ENCODE measurements around the gene TGFBRAP1.
"Not testable (repeated sequence)": the region's sequence is repeated elsewhere in the genome, so short reads cannot be mapped to it uniquely, and the experiment has no call there.

TGFBRAP1 gene

DNA sequence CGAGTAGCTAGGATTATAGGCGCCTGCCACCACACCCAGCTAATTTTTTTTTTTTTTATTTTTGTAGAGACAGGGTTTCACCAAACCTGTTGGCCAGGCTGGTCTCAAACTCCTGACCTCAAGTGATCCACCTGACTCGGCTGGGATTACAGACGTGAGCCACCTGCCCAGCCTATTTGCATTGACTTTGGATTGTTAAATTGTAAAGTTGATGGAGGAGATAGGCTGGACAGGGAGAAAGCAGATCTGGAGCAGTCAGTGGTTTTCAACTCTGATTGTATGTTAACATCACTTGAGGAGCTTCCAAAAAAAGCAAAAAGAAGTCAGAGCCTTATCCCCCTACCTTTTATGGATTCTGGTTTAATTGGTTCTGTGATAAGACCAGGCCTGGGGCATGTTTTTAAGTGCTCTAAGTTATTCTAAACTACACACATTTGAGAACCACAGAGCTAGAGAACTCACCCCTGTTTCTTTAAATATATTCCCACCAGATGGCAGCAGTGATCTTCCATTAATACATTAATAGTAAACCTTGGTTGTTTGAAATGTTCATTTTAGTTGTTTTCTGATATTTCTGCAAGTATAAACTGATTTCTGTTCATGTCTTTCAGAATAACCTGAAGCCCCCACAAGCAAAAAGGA, 15.3 kb upstream of the TGFBRAP1 start:
- DNase-seq: peak; percentile 24

DNA sequence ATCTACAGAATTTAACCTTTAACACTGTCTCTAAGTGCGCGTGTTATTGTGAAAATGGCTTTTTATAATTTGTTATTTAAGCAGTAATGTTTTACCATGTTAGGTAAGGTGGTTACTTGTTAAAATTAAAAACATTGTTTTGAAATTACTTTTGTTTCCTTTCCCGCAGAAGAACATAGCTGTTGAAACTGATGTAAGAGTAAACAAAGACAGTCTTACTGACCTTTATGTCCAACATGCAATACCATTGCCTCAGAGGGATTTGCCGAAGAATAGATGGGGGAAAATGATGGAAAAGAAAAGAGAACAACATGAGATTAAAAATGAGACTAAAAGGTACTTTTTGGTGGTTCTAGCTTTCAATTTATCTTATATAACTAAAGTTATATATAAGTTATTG, 9.9 kb upstream of the TGFBRAP1 start:
- DNase-seq: no peak

DNA sequence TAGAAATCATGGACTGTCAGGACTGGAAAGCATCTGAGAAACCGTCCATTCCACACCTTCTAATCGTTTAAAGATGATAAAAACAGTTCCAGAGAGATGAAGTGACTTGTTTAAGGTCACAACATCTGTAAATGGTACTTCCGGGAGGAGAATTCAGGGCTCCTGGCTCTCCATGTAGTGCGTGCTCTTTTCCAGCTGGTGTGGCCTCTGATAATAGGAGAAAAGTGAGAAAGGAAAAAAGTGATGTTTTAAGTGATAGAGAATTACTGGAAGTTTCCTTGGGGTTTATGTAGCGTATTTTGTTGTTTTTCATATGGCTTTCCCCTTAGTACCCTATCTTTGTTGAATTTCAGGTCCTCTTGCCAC, 8.5 kb upstream of the TGFBRAP1 start:
- DNase-seq: no peak

DNA sequence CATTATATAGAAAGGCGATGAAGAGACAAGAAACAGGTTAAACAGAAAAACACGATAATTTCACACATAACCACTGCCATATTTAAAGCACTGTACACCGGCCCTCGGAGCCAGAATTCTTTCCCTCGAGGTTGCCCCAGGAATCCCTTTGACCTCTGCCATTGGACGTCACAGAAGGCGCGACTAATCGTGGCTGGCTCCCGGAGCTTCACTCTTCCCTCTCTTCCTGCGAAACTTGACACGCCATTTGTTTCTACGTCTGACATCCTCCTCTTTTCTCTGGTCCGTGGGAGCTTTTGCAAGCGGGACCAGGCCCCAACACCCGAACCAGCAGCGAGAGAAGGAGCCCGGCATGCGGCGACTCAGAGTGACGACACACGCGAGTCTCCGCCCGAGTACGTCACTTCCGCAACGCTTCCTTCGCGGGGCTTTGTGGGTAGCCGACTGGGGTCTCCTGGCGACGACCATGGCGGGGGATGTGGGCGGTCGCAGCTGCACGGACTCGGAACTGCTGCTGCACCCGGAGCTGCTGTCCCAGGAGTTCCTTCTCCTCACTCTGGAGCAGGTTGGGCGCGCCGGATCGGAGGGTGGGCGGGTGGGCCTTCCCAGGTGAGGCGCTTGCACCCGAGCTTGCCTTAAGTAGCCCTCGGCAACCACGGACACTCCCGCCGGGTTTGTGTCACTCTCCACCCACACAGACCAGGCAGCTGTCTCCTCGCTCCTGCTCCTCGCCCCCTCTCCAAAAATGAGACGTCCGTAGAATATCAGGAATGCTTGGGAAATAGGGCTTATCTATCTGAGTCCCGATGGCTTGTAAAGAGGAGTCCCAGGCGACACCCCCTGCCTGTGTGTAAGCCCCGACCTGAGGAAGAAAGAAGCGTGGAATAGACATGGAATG, 7.8 kb upstream of the TGFBRAP1 start, which contains the start of gene C2orf49:
Gene C2orf49 (plus strand): TSS at position 419 of the 898 bp plus-strand sequence. CDS start 48 bp downstream, at position 467.
- peak; percentile 84 for DNase-seq

DNA sequence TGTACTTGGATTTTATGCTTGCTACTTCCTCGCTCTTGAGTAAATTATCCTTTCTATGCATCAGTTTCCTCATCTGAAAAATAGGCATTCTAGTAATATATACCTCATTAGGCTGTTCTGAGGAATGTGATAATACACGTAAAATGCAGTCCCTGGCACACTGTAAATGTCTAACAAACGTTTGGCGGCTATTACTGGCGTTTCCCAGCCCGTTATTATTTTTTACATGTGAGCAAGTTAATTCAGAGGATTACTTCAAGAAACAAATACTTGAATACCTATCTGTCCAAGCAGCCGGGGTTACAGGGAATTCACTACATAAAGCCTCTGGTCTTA, 7.2 kb upstream of the TGFBRAP1 start:
- DNase-seq: no peak

DNA sequence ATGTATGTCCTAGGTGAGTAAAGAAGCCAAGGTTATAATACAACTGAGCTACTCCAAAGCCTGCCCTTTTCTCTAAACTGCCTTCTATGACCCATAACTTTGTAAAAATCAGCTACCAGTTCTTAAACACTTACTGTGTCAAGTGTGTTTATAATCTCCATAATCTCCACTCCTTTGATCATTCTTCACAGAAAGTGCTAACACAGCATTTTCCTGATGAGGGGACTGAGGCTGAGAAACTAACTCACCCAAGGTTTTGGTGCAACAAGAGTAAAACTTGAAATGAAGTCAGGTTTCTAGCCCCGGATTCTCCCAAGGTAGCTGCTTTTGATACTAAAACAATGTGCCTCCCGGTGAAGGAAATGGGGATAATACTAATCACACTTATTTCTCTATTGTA, 5.9 kb upstream of the TGFBRAP1 start:
- no peak for DNase-seq

DNA sequence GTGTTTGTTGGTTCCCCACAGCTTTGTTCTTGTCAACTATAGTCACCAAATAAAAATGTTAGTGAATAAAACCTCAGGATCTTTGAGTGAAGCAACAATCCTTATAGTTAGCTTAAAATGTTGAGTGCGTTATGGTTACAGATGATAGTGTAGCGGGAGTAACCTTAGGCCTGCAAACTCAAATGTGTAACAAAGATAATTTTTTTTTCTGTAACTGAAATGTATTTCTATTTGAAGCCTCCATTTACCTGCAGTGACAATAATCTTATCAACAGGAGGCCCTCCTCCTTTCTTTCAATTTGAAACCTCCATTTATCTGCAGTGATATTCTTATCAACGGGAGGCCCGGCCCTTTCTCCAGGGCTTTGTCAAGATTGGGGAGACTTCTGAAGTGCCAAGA, 4.7 kb upstream of the TGFBRAP1 start:
- no peak for DNase-seq

DNA sequence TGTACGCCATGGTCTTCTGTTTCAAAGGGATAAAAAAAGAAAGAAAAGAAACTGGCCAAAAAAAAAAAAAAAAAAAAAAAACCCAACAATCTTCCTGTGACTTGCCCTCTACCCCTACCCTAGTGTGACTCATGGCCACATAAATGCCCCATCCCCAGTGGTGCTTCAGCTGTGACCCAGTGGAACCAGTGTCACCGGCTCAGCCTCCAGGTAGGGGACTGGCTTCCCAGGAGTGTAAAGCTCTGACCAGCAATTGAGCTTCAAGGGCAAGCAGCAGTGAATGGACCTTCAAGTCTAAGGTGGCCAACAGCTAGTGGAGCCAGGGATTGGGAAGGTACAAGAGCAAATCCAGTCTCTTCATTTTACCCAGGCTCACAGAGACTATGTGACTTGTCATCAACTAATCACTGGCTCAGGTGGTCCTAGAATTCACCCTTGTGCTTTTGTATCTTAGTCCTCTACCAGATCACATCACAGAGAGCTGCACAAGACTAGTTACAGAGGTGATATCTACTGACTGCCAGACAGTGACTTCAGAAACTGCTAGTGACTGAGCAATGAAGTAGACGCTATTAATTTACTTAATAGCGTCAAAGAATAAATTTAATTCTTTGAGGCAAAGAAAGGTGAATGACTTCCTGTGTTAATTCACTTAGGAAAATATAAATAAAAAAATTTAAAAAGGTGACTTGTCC, 1.3 kb upstream of the TGFBRAP1 start:
- DNase-seq: no peak

DNA sequence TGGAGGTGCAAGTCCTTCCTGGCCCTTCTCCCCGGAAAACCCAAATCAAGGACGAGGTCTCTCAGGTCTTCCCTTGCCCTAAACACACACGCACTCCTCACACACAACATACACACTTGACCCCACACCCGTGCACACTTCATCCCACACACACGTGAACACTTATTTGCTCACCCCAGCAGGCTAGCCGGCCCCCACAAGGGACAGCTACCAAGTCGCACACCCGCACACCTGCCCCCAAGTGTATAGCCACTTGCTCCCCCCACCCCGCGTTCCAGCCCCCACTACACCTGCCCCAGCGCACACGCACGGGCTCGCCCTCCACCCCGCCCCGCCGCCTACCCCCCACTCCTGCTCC, 359 bp downstream of the TGFBRAP1 start:
- DNase-seq: no peak

DNA sequence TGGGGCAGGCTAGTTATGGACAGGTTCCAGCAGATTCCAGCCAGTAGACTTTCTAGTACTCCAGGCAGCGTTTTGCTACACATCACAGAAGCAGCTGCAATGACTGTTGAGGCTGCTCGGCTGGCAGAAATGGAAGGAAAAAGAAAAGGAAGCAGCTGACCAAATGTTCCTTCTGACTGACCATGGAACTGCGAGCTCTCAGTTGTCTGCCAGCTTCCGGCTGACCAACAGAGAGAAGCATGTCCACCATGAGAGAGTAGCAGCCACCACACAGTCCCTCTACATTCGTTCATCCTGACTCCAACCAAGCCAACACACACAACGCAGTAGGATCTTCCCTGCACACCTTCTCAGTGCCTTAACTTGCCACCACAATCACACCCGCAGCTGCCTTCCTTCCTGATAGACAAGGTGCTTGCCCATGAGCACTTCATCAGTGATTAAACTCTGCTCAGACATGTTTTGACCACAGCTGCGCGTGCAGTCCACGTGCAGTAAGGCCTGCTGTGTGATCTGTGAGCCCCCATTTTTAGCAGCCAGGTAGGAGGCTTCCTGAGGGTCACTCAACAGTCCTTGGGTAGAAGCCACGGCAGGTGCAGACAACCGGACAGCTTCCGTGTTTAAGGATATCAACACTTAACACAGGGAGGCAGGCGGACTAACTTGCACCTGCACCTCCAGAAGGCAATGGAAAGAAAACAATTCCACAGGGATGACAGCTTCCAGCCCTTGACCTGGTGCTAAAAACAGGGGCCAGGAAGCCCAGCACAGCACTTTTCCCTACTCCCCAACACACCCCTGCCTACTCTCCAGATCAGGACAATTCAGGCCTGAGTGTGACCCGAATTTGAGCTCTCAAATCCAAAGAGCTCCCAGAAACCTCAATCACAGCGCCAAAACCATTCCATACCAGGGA, 996 bp downstream of the TGFBRAP1 start:
- DNase-seq: peak; percentile 26

DNA sequence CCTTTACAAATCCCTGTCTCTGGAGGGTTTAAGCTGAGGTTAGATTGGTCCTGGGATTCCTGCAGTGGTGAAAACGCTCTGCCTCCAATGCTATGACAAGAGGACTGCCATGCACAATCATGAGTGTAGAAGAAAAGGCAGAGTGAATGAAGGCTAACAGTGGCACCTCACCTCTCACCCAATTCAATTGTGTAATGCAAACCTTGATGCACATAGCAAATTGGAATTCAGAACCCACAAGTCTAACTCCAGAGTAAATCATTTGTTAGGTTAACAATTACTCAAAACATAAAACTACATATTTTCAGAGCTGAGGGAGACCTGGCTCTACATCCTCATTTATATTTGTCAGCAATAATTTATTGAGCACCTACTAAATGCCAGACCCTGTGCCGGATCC, 1.8 kb downstream of the TGFBRAP1 start:
- DNase-seq: no peak

DNA sequence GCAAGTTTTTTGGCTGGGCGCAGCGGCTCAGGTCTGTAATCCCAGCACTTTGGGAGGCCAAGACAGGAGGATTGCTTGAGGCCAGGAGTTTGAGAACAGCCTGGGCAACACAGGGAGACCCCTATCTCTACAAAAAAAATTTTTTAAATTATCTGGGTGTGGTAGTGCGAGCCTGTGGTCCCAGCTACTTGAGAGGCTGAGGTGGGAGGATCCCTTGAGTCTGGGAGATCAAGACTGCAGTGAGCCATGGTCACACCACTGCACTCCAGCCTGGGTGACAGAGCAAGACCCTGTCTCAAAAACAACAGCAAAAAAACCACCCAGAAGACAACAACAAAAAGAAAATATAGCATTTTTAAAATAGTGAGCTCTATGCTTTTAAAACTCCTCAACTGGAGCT, 2.3 kb downstream of the TGFBRAP1 start:
- DNase-seq: not testable (repeated sequence)

DNA sequence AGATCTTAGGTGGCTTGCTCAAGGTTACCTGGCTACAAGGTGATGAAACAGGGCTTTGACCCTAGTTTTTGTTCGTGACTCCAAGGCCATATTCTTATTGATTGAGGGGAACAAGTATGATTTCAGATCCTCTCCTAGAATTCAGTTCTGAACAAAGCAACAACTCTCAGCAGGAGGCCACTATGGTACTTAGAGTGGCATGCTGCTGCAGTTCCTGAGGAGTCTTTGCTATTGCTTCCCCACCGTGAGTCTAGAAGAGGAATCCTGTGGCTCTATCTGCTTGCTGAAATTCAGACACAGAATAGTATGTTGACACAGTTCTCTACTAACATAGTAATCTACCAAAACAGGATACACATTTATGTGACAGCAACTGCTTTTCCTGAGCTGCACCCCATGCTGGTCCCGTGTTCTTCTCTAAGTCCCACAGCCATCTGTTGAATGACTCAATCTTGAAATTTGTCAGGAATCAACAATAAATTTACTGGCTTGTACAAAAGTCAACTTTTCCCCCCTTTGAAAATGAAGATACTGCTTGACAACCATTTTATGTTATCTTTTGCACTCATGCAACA, 4.1 kb downstream of the TGFBRAP1 start:
- DNase-seq: no peak

DNA sequence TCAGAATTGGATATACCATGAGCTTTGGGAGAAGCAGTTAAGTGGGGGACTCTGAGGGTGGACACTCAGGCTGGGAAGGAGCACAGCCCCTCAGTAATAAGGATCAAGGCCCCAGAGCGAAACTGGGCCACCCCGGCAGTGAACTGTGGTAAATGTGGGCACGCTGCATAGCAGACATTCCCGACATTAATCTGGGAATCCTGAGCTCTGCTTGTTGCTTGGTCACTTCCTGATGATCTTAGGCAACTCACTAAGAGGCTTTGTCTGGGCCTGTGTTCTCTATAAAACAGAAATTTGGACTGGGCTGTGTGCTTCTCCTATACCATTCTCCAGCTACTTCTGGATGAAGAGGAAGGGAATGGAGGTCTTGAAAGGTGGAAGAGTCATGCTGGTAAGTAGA, 4.8 kb downstream of the TGFBRAP1 start:
- no peak for DNase-seq

DNA sequence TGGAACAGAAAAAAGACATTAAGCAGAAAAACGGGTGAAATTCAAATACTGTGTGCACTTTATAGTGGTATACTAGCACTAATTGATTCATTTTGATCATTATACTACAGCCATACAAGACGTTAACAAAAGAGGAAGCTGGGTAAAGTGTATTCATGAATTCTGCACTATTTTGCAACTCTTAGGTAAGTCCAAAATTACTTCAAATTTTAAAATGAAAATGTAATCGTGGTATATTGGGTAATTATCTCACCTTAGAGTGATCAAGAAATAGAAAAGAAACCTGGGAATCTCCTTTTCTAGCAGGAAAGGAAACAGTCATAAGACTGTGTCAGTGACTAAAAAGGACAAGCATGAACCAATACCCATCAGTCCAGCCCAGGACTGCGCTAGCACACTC, 5.4 kb downstream of the TGFBRAP1 start:
- DNase-seq: no peak

DNA sequence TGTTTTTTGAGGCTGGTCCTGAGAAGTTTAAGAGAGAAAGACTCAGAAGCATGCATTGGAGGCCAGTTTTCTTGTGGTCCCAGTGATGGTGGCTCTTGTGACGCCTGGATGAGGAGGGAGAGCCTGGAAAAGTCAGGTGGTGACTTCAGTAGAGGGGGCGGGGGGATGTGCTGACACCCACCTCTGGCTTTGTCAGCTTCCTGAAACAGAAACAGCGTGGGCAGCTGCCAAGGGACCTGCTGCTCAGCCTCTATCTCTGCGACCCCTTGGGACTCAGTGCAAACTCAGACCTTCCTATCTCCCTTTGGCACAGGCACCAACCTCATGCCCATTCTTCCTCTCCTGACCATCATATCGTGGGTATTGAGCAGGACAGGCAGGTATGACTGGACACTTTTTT, 6.4 kb downstream of the TGFBRAP1 start:
- DNase-seq: no peak

DNA sequence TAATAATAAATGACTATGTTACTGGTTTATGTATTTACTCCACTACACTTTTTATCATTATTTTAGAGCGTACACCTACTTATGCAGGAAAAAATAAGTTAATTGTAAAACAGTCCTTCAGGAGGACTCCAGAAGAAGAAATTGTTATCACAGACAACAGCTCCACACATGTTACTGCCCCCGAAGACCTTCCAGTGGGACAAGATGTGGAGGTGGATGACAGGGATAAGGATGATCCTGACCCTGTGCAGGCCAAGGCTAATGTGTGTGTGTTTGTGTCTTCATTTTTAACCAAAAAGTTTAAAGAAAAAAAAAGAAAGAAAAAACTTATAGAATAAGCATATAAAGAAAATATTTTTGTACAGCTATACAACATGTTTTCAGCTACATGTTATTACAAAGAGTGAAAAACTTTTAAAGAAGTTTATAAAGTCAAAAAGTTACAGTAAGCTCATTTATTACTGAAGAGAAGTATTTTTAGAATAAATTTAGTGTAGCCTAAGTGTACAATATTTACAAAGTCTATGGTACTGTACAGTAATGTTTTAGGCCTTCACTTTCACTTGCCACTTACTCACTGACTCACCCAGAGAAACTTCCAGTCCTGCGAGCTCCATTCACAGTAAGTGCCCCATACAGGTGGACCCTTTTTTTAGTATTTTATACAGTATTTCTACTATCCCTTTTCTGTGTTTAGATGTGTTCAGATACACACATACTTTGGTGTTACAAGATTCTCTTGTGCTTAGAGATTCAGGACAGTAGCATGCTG, 7.5 kb downstream of the TGFBRAP1 start:
- no peak for DNase-seq

DNA sequence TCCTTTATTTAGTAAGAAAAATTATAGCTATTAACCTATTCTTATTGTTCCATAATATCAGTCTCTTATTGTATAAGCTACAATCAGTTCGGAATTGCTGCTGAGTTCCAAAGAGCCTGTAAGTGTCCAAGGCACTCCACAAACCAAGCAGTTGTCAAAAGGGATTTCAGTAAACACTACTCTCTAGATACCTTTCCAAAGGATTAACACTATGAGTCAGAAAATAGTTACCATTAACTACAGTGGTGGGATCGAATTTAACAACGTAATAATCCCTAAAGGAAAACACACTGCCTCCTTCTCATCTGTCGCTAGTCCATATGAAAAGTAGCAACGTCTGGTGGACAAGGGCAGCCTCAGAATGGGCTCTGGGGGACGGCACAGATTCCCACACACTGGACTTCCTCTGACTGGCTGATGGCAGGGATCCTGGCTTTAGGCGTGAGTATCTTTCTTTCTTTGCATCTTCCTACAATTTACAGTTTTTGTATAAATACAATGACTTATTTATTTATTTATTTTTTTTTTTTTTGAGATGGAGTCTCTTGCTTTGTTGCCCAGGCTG, 8.8 kb downstream of the TGFBRAP1 start:
- no peak for DNase-seq

DNA sequence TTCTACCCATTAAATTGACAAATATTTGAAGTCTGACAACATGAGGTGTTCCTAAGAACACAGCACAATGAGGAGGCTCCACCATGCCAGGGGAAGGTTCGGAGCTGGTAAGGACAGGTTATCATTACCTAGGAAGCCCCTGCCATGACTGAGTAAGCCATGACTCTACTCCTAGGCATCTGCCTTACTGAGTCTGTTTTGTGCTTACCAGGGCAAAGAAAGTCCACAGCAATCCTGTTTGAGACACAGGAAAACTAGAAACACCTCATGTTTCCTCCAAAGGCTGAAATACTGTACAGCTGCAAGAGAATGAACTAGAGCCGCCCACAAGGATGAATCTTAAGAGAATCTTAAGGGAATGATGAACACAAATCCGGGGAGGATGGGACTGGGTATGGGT, 11.6 kb downstream of the TGFBRAP1 start:
- no peak for DNase-seq

DNA sequence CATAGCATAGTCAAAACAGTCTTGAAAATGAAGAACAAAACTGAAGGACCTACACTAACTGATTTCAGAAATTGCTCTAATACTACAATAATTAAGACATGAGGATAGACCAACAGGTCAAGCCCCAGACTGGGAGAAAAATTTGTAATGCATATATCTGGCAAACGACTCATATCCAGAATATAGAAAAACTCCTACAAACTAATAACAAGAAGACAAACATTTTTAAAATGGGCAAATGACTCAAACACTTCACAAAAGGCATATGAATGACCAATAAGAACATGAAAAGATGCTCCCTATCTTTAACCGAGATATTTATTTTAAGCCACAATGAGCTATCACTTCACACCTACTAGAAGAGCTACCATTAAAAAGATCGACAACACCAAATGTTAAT, 14.2 kb downstream of the TGFBRAP1 start:
- no peak for DNase-seq

DNA sequence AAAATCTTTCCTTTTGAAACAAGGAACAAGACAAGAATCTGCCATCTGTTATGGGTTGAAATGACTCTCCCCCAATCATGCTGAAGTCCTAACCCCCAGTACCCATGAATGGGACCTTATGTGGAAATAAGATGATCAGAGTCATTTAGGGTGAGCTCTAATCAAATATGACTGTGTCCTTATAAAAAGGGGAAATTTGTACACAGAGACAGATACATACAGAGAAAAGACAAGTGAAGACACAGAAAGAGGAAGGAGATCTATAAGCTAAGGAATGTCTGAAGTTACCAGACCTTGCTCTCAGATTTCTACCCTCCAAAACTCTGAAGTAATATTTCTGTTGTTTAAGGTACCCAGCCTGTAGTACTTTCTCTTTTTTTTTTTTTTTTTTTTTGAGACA, 15.7 kb downstream of the TGFBRAP1 start:
- no peak for DNase-seq

Data from CD4-positive, alpha-beta T cell treated with Interleukin-4 for 4 hours (primary cell).